Stomach smooth muscle (tissue), 2 donors: ENCODE measurements around the gene KCNV2.

Experiments
- H3K27ac ChIP-seq: one replicate; pipeline ENCODE4 v1.7.0; 2013; ENCODE audit warnings: mild to moderate bottlenecking, low read length, inconsistent platforms
- H3K27me3 ChIP-seq, 2 donors: one replicate each; pipeline ENCODE4 v1.7.0; 2013; ENCODE audit warnings: low read length in 2 of 2; ENCODE audit not compliant: insufficient read depth in 2 of 2, control insufficient read depth in 1 of 2
- H3K36me3 ChIP-seq, 2 donors: one replicate each; pipeline ENCODE4 v1.7.0; 2013; ENCODE audit warnings: low read length in 2 of 2; ENCODE audit not compliant: control insufficient read depth in 2 of 2, insufficient read depth in 2 of 2
- H3K4me1 ChIP-seq: one replicate; pipeline ENCODE4 v1.7.0; 2013; ENCODE audit warnings: low read length; ENCODE audit not compliant: control insufficient read depth, insufficient read depth
- H3K4me3 ChIP-seq, 2 donors: one replicate each; pipeline ENCODE4 v1.7.0; 2013; ENCODE audit warnings: low read length in 2 of 2
- H3K9ac ChIP-seq, 2 donors: one replicate each; pipeline ENCODE4 v1.7.0; 2013; ENCODE audit warnings: low read length in 2 of 2, mild to moderate bottlenecking in 1 of 2
- H3K9me3 ChIP-seq, 2 donors: one replicate each; pipeline ENCODE4 v1.7.0; 2013; ENCODE audit warnings: low read length in 2 of 2; ENCODE audit not compliant: control insufficient read depth in 2 of 2
- donor health status: healthy.
- donor health status: Pancreatic carcinoma.

KCNV2 gene

DNA sequence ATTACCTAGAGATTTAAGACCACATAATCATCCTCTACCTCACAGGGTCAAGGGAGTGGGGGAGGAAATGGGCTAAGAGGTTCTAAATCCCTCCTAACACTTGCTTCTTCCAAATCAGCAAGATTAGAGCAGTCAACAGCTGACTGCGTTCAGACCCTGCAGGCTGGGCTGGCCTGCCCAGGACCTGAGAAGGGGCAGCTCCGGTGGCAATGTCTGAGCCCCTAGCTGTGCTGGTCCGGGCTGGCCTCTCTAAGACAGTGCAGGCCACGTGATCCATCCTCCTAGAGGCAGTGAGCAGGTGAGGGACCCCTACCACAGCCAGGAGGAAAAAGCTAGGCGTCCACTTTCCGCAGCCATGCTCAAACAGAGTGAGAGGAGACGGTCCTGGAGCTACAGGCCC, at the start of gene KCNV2:
Gene KCNV2, plus strand, starts transcription at position 126 of the 400 bp plus-strand sequence. Its CDS starts 230 bp downstream, at position 356.
- Histone ChIP-seq H3K4me1 (no peaks in the 10 kb centered on the region), H3K36me3 (no peaks in the 10 kb centered on the region), H3K27me3 (no peaks in the 10 kb centered on the region), H3K9ac (no peak within 1 kb of the TSS), H3K4me3 (no peak within 1 kb of the TSS), H3K27ac (no peak within 1 kb of the TSS), H3K9me3 (no peaks in the 10 kb centered on the region)

DNA sequence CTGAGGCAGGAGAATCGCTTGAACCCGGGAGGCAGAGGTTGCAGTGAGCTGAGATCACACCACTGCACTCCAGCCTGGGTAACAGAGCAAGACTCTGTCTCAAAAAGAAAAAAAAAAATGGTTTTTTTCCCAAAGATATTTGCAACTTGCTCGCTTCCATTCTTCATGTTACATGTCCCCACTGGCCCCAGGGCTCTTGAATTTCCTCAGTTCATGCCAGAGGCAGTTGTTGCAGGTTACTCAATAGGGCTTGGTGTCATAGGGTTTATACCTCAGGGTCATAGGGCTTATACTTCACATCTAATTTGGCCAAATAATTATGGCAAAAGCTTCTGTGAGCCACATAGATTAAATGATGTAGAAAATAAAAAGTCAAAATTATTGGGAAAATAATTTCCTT, 44.1 kb upstream of the KCNV2 start:
- H3K9me3 ChIP-seq: no peaks in the 10 kb centered on the region
- H3K27ac ChIP-seq: no peak overlapping the region
- H3K36me3 ChIP-seq: no peaks in the 10 kb centered on the region
- no peak overlapping the region for H3K4me3 ChIP-seq
- H3K9ac ChIP-seq: no peak overlapping the region
- no peaks in the 10 kb centered on the region for H3K27me3 ChIP-seq
- no peaks in the 10 kb centered on the region for H3K4me1 ChIP-seq

GRCh38 chr9:2674141-2674824, 43.0 kb upstream of the KCNV2 start:
- Histone ChIP-seq H3K27me3 (no peaks in the 10 kb centered on the region), H3K9ac (no peak overlapping the region), H3K4me1 (no peaks in the 10 kb centered on the region), H3K27ac (no peak overlapping the region), H3K9me3 (no peaks in the 10 kb centered on the region), H3K4me3 (no peak overlapping the region), H3K36me3 (no peaks in the 10 kb centered on the region)

GRCh38 chr9:2675834-2676233, 41.5 kb upstream of the KCNV2 start:
- Histone ChIP-seq H3K27me3 (no peaks in the 10 kb centered on the region), H3K4me1 (no peaks in the 10 kb centered on the region), H3K36me3 (no peaks in the 10 kb centered on the region), H3K27ac (no peak overlapping the region), H3K9me3 (no peaks in the 10 kb centered on the region), H3K4me3 (no peak overlapping the region), H3K9ac (no peak overlapping the region)

- no peak overlapping the region for H3K27ac ChIP-seq
- no peaks in the 10 kb centered on the region for H3K36me3 ChIP-seq
- H3K9me3 ChIP-seq: no peaks in the 10 kb centered on the region
- H3K4me3 ChIP-seq: no peak overlapping the region
- no peaks in the 10 kb centered on the region for H3K4me1 ChIP-seq
- H3K27me3 ChIP-seq: no peaks in the 10 kb centered on the region
- no peak overlapping the region for H3K9ac ChIP-seq
Measured at GRCh38 chr9:2676466-2676865, 40.8 kb upstream of the KCNV2 start.

DNA sequence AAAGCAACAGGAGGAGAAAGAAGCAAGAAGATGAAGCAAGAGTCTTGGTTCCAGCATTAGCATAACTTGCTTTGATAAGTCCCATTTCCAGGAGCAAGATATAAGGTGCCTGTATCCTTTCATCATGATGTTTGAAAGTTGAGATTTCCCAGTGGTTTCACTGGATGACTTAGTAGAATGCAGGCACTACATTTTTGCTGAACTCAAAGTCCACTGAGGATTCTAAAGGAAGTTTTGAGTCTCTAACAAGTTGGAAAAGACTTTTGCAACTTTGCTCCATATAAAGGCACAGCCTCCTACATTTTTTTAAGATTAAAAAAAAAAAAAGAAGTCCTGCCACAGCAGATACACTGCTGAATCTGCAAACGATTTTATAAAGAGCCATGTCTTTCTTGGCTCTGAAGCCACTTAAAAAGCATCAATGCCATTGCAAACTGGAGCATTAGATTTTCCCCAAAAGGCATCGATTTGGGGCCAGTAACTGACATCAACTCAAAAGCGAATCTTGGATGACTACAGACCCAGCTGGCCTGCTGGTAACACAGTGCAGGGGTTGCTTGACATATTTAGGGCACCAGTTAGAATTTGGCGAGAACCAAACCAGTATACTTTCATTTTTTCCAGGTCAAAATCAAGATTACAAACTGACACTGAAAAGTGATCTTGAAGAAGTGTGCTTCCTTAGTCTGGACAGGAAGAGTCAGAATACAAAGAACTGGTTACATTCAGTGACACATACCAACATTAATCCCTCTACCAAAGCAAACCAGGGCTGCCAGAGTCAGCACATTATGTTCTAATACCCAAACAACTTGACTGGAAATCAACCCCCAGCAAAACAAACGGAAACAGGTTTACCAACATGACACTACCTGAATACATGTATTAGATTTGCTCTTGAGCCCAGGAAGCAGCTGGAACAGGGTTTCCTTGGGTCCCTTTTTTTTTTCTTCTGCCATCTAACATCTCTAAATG, 39.1 kb upstream of the KCNV2 start:
- H3K27me3 ChIP-seq: no peaks in the 10 kb centered on the region
- no peak overlapping the region for H3K4me3 ChIP-seq
- no peak overlapping the region for H3K27ac ChIP-seq
- H3K9ac ChIP-seq: no peak overlapping the region
- H3K9me3 ChIP-seq: no peaks in the 10 kb centered on the region
- H3K36me3 ChIP-seq: no peaks in the 10 kb centered on the region
- H3K4me1 ChIP-seq: no peaks in the 10 kb centered on the region

- Histone ChIP-seq H3K27me3 (no peaks in the 10 kb centered on the region), H3K27ac (no peak overlapping the region), H3K36me3 (no peaks in the 10 kb centered on the region), H3K4me3 (no peak overlapping the region), H3K9me3 (no peaks in the 10 kb centered on the region), H3K4me1 (no peaks in the 10 kb centered on the region), H3K9ac (no peak overlapping the region)
Measured at GRCh38 chr9:2679011-2679410, 38.3 kb upstream of the KCNV2 start.

- Histone ChIP-seq H3K9ac (no peak overlapping the region), H3K9me3 (no peaks in the 10 kb centered on the region), H3K27me3 (no peaks in the 10 kb centered on the region), H3K36me3 (no peaks in the 10 kb centered on the region), H3K27ac (no peak overlapping the region), H3K4me3 (no peak overlapping the region), H3K4me1 (no peaks in the 10 kb centered on the region)
Measured at GRCh38 chr9:2681981-2682380, 35.3 kb upstream of the KCNV2 start.

- H3K9me3 ChIP-seq: no peaks in the 10 kb centered on the region
- H3K4me1 ChIP-seq: no peaks in the 10 kb centered on the region
- H3K4me3 ChIP-seq: no peak overlapping the region
- no peaks in the 10 kb centered on the region for H3K36me3 ChIP-seq
- H3K27ac ChIP-seq: no peak overlapping the region
- H3K9ac ChIP-seq: no peak overlapping the region
- H3K27me3 ChIP-seq: no peaks in the 10 kb centered on the region
Measured at GRCh38 chr9:2686911-2687310, 30.4 kb upstream of the KCNV2 start.

DNA sequence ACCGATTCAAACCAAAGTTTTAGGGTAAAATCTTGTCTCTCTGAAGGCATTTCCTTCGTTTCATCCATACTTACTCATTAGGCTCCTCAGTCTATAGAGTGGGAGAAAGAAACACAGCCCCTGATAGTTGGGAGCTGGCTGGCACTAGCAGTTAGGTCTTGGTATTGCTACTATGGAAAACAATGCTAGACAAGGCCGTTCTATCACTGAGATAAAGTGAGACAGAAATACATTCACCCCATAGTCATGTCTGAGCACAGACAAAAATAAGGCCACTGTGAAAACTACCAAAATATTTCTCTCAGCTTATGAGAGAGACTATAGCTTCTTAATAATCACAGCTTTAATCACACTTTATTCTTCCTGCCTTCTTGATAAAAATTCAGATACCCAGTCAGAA, 28.7 kb upstream of the KCNV2 start:
- Histone ChIP-seq H3K4me1 (no peaks in the 10 kb centered on the region), H3K9me3 (no peaks in the 10 kb centered on the region), H3K4me3 (no peak overlapping the region), H3K36me3 (no peaks in the 10 kb centered on the region), H3K9ac (no peak overlapping the region), H3K27ac (no peak overlapping the region), H3K27me3 (no peaks in the 10 kb centered on the region)

GRCh38 chr9:2691212-2691611, 26.1 kb upstream of the KCNV2 start:
- Histone ChIP-seq H3K27ac (no peak overlapping the region), H3K9ac (no peak overlapping the region), H3K4me3 (no peak overlapping the region), H3K36me3 (no peaks in the 10 kb centered on the region), H3K27me3 (no peaks in the 10 kb centered on the region), H3K4me1 (no peaks in the 10 kb centered on the region), H3K9me3 (no peaks in the 10 kb centered on the region)
